ENCODE measurements around the gene UEVLD.

DNA sequence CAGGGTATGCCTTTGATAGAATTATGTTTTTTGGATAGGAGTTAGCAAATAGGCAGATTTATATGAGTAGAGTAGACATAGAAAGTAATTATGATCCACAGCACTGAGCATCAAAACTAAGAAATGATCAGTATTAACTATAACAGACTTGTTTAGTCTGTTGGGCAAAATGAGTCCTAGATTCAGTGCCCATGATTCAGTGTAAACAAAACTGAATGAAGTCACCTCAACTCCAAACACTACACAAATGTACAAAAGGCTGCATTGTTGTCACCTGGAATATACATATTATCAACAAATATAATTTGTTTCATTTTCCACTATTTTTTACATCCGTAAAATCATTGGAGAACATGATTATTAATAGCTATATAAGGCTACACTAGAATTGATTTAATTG lies 6.7 kb downstream of the UEVLD start:
- no peak for TF ChIP-seq EGR2 (tag by site-specific recombination; IDR thresholded peaks at IDR 0.05; ENCODE audit: low read depth)
- TF ChIP-seq, protein P1, sequence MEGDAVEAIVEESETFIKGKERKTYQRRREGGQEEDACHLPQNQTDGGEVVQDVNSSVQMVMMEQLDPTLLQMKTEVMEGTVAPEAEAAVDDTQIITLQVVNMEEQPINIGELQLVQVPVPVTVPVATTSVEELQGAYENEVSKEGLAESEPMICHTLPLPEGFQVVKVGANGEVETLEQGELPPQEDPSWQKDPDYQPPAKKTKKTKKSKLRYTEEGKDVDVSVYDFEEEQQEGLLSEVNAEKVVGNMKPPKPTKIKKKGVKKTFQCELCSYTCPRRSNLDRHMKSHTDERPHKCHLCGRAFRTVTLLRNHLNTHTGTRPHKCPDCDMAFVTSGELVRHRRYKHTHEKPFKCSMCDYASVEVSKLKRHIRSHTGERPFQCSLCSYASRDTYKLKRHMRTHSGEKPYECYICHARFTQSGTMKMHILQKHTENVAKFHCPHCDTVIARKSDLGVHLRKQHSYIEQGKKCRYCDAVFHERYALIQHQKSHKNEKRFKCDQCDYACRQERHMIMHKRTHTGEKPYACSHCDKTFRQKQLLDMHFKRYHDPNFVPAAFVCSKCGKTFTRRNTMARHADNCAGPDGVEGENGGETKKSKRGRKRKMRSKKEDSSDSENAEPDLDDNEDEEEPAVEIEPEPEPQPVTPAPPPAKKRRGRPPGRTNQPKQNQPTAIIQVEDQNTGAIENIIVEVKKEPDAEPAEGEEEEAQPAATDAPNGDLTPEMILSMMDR (tag by site-specific recombination; IDR thresholded peaks at IDR 0.05): no peak
- TF ChIP-seq ZNF48 (tag by site-specific recombination; IDR thresholded peaks at IDR 0.05): no peak
- TF ChIP-seq, protein P2, sequence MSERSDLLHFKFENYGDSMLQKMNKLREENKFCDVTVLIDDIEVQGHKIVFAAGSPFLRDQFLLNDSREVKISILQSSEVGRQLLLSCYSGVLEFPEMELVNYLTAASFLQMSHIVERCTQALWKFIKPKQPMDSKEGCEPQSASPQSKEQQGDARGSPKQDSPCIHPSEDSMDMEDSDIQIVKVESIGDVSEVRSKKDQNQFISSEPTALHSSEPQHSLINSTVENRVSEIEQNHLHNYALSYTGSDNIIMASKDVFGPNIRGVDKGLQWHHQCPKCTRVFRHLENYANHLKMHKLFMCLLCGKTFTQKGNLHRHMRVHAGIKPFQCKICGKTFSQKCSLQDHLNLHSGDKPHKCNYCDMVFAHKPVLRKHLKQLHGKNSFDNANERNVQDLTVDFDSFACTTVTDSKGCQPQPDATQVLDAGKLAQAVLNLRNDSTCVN (tag by site-specific recombination; optimal IDR thresholded peaks at IDR 0.05): no peak
- no peak for TF ChIP-seq MZF1 (tag by site-specific recombination; IDR thresholded peaks at IDR 0.05; ENCODE audit: borderline replicate concordance)
- no peak for TF ChIP-seq ZNF423 (tag by site-specific recombination; IDR thresholded peaks at IDR 0.05)
- no peak for TF ChIP-seq ZFP3 (tag by site-specific recombination; IDR thresholded peaks at IDR 0.05; ENCODE audit: low read depth)

Measured in HEK293 (cell line).